D721Med (cell line): Measurements from ENCODE around the gene AANAT.
"Not testable (repeated sequence)": the region's sequence is repeated elsewhere in the genome, so short reads cannot be mapped to it uniquely, and the experiment has no call there.

Experiments
- DNase-seq: peaks from one replicate; pipeline ENCODE4 v3.0.0; 2011; ENCODE audit warnings: low spot score; ENCODE audit not compliant: insufficient read length
- FAIRE-seq: peaks from 2 replicates; lab custom pipeline; 2011; peaks lifted over from hg19 to GRCh38; lab: Jason Lieb, UNC
- CTCF ChIP-seq: IDR thresholded peaks from 2 replicates; pipeline ENCODE4 v1.5.1; 2012; ENCODE audit warnings: mild to moderate bottlenecking, control low read depth; ENCODE audit not compliant: insufficient read depth; ENCODE audit errors: missing control alignments

AANAT gene

GRCh38 chr17:76501018-76501826 lies 33.8 kb downstream of the AANAT start, which contains the start of gene RHBDF2:
Gene RHBDF2, minus strand, starts transcription at chr17:76501423. Its CDS starts 19,899 bp downstream, at chr17:76481524.
- TF ChIP-seq CTCF: no peak
- peak; percentile 98 for DNase-seq
- FAIRE-seq: no peak

DNA sequence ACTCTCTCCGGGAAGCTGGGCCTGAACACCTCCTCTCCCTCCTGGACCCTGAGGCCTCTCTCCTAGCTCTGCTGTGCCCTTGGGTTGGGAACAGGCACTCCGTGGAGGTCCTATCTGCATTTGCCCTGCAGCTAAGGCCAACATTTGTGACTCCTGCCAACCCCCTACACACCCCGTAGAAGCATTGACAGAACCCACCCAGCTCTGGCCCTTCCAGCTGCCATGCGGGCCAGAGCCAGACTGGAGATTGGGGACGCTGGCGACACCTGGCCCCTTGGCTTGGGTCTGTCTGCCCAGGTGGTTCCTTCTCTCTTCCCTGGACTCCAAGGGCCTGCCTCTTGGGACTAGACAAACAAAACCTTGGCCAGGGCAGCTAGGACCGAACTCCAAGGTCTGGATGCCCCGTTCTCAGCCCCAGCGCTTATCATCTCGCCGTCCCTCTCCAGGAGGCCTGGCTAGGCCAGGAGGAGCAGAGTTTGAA lies 34.5 kb downstream of the AANAT start:
- FAIRE-seq (no peak), DNase-seq (no peak)
- no peak for TF ChIP-seq CTCF

DNA sequence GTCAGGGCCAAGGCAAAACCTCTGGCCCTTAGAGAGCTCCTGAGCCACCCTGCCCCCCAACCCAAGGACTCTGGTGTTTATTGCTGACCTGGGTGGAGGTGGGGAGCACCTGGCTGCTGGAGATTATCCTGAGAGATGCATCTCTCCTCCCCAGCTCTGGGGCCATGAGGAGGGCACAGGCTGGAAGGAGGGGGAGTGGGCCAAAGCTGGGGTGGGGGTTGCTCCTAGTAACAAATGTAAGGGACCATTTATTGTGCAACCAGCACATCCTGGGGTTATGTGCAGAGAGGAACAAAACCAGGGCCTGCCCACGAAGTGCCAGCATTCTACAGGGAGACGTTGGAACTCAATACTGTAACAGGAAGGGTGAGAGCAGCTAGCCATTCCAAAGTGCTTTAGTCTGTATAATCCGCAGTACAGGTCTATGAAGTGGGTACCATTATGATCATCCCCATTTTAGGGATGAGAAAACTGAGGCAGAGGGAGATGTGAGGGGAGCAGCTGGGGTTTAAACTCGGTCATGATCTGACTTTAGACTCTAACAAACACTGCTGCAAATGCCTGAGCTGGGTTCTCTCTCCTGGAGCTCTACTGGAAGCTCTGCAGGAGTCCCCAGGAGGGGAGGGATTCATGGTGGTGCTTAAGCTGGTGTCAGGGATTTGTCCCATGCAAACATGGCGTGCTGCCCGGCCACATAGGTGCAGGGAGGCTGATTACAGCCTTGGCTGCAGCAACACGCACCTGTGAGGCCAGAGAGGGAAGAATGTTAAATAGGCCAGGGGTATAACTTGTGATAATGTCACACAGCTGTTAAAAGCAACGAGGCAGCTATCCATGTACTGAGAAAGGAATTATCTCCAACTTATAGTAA lies 35.2 kb downstream of the AANAT start:
- no peak for TF ChIP-seq CTCF
- DNase-seq (no peak), FAIRE-seq (no peak)

GRCh38 chr17:76504117-76504516 lies 36.7 kb downstream of the AANAT start:
- FAIRE-seq: no peak
- no peak for DNase-seq
- TF ChIP-seq CTCF: no peak

DNA sequence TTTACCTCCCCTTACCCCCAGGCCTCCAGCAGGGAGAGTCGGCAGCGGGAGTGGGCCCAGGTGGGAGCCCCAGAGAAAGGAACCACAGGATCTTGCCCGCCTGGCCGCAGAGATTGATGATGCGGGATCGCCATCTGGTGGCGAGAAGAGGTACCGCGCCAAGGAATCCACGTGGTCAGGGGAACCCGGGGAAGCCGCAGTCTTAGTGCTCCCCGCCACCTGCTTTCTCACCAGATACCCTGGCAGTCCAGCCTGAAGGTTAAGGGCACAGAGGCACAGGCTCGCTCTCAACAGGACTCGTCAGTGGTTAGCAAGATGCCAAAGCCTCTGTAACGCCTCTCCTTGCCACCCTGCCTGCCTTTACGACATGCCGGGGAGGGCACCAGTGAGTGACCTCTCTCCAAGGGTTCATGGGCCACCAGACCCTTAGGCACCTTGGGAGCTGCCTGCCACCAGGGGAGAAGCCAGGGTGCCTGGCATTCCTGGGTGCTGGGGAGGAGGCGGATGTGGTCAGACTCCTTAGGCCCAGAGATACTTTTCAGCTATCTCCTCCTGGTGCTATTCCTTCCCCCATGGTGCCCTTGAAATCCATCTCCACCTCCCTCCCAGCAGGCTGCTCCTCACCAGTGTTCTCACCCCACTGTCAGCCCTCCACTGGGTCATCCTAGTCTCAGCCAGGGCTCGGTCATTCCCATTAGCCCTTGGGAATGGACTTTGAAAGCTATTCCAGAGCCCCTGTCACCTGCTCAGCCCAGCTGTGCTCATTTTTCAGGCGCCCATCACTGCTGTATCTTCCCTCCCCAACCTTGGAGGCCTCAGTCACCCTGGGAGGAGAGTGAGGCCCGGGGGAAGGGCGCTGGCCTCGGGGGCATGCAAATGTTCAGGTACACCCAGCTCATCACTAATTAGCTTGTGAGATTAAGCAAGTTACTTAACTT lies 39.3 kb downstream of the AANAT start:
- FAIRE-seq: no peak
- peak; percentile 90 for DNase-seq

DNA sequence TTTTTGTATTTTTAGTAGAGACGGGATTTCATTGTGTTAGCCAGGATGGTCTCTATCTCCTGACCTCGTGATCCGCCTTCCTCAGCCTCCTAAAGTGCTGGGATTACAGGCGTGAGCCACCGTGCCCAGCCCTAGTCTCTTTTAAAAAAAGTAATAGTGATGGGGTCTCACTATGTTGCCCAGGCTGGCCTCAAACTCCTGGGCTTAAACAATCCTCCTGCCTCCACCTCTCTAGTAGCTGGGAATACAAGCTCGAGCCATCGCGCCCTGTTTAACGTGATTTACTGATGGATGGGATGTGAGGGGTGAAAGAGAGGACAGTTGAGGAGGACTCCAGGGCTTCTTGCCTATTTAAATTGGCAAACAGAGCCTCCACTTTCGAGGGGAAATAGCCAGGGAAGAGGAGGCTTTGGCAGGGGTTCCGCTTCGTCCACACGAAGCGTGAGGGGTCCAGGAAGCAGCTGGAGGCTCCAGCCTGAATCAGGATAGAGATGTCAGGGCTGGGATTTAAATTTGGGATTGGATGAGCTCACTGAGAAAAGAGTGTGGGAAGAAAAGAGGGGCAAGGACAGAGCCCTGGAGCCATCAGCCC lies 41.2 kb downstream of the AANAT start:
- DNase-seq, FAIRE-seq: not testable (repeated sequence)

More for the DNA sequence above, 39.3 kb downstream of the AANAT start:
- peak; percentile 98 for TF ChIP-seq CTCF
